ENCODE data around the gene GNB4. TPM values are rescaled to one million over a fixed set of nuclear protein-coding genes. Genes with fewer than 3 reads are reported as not detected.

Gene GNB4
- total RNA-seq, 4 donors from 2014 or later, result 10.4 to 30.3 (median 19.7) TPM

Small RNAs within 50 kb of the gene (small RNA-seq; reads per million reads assigned to genes)
- 0 reads per million in 4 donors for gene AC007620.1

Other genes starting within 250 kb of the GNB4 start
- 1 to 10 TPM in 2 of 4 donors, under 1 TPM in 2; 0.15 to 1.6 (median 1.2) TPM for gene KCNMB3, start 200.4 kb downstream of the GNB4 start, total RNA-seq
- gene ZNF639, start 128.4 kb downstream of the GNB4 start, total RNA-seq, result 10 to 100 TPM; 10.0 to 43.6 (median 33.9) TPM
- gene MFN1, start 103.8 kb downstream of the GNB4 start, total RNA-seq, result 10 to 100 TPM; 25.2 to 55.3 (median 38.2) TPM
- gene ACTL6A, start 111.5 kb upstream of the GNB4 start, total RNA-seq, result 10 to 100 TPM; 51.5 to 95.4 (median 63.5) TPM
- gene MRPL47, start 153.2 kb upstream of the GNB4 start, total RNA-seq, result 10 to 100 TPM; 22.6 to 32.6 (median 28.6) TPM
- gene NDUFB5, start 153.3 kb upstream of the GNB4 start, total RNA-seq, result 100 to 1,000 TPM in 2 of 4 donors, 10 to 100 TPM in 2; 55.9 to 123 (median 95.2) TPM
- gene USP13, start 201.6 kb upstream of the GNB4 start, total RNA-seq, result 1 to 10 TPM; 1.5 to 6.5 (median 4.1) TPM

Measured in esophagus squamous epithelium (tissue), 4 donors.